H9 (cell line): ENCODE measurements around the gene PHACTR1. TPM values are rescaled to one million over a fixed set of nuclear protein-coding genes. Genes with fewer than 3 reads are reported as not detected.

ENCODE experiments used
- DNase-seq: peaks from one replicate; pipeline ENCODE4 v3.0.0-alpha.2; 2017
- H2AFZ ChIP-seq: one replicate; pipeline ENCODE4 v1.6.1; 2013; ENCODE audit warnings: mild to moderate bottlenecking, low read length, control low read depth, moderate library complexity
- H2AK5ac ChIP-seq: 2 replicates; pipeline ENCODE4 v1.6.1; 2013; ENCODE audit warnings: low read length, control low read depth, mixed read lengths; ENCODE audit not compliant: insufficient read length
- H2BK120ac ChIP-seq: one replicate; pipeline ENCODE4 v1.6.1; 2013; ENCODE audit warnings: low read depth, mild to moderate bottlenecking, low read length, control low read depth, inconsistent platforms; ENCODE audit not compliant: poor library complexity, severe bottlenecking
- H2BK12ac ChIP-seq: 2 replicates; pipeline ENCODE4 v1.6.1; 2013; ENCODE audit warnings: low read length, control low read depth, mixed read lengths, low read depth; ENCODE audit not compliant: insufficient read length
- H2BK15ac ChIP-seq: 2 replicates; pipeline ENCODE4 v1.6.1; 2013; ENCODE audit warnings: low read depth, low read length, control low read depth
- H2BK20ac ChIP-seq: one replicate; pipeline ENCODE4 v1.6.1; 2013; ENCODE audit warnings: low read depth, mild to moderate bottlenecking, low read length, control low read depth, inconsistent platforms; ENCODE audit not compliant: poor library complexity, severe bottlenecking
- H2BK5ac ChIP-seq: 2 replicates; pipeline ENCODE4 v1.6.1; 2013; ENCODE audit warnings: low read length, control low read depth, mixed read lengths; ENCODE audit not compliant: insufficient read length
- H3K14ac ChIP-seq: 2 replicates; pipeline ENCODE4 v1.6.1; 2013; ENCODE audit warnings: low read length, control low read depth; ENCODE audit not compliant: insufficient read depth
- H3K18ac ChIP-seq: 2 replicates; pipeline ENCODE4 v1.6.1; 2013; ENCODE audit warnings: low read depth, mild to moderate bottlenecking, mixed read lengths, low read length, control low read depth; ENCODE audit not compliant: insufficient read length
- H3K23ac ChIP-seq: 2 replicates; pipeline ENCODE4 v1.6.1; 2013; ENCODE audit warnings: low read length, control low read depth, mixed read lengths, low read depth; ENCODE audit not compliant: insufficient read length
- H3K23me2 ChIP-seq: 2 replicates; pipeline ENCODE4 v1.6.1; 2013; ENCODE audit warnings: low read depth, mild to moderate bottlenecking, mixed read lengths, low read length, control low read depth; ENCODE audit not compliant: insufficient read length, poor library complexity, severe bottlenecking
- H3K27ac ChIP-seq: 2 replicates; pipeline ENCODE4 v1.5.1; 2013; ENCODE audit warnings: low read length, control low read depth, mixed read lengths, low read depth; ENCODE audit not compliant: insufficient read length
- H3K27me3 ChIP-seq: 2 replicates; pipeline ENCODE4 v1.6.1; 2013; ENCODE audit warnings: low read length, control low read depth, inconsistent platforms; ENCODE audit not compliant: insufficient read depth
- H3K4ac ChIP-seq: 2 replicates; pipeline ENCODE4 v1.6.1; 2013; ENCODE audit warnings: low read depth, mild to moderate bottlenecking, control low read depth, inconsistent platforms, low read length, moderate library complexity
- H3K4me1 ChIP-seq: 2 replicates; pipeline ENCODE4 v1.6.1; 2013; ENCODE audit warnings: low read length, control low read depth, inconsistent platforms; ENCODE audit not compliant: insufficient read depth
- H3K4me2 ChIP-seq: 2 replicates; pipeline ENCODE4 v1.6.1; 2013; ENCODE audit warnings: low read length, control low read depth, mixed read lengths; ENCODE audit not compliant: insufficient read length, insufficient read depth
- H3K56ac ChIP-seq: 2 replicates; pipeline ENCODE4 v1.6.1; 2013; ENCODE audit warnings: low read depth, mild to moderate bottlenecking, mixed read lengths, low read length, control low read depth; ENCODE audit not compliant: insufficient read length
- H3K79me1 ChIP-seq: 2 replicates; pipeline ENCODE4 v1.6.1; 2013; ENCODE audit warnings: low read depth, mild to moderate bottlenecking, moderate library complexity, low read length, control low read depth, inconsistent platforms; ENCODE audit not compliant: insufficient read depth, poor library complexity, severe bottlenecking
- H3K79me2 ChIP-seq: 2 replicates; pipeline ENCODE4 v1.6.1; 2013; ENCODE audit warnings: low read length, control low read depth, inconsistent platforms; ENCODE audit not compliant: insufficient read depth
- H3K9ac ChIP-seq: 2 replicates; pipeline ENCODE4 v1.6.1; 2013; ENCODE audit warnings: low read length, control low read depth, mixed read lengths; ENCODE audit not compliant: insufficient read length; ENCODE audit errors: extremely low read depth
- H3K9me3 ChIP-seq: one replicate; pipeline ENCODE4 v1.6.1; 2013; ENCODE audit warnings: low read depth, low read length, inconsistent platforms; ENCODE audit not compliant: control insufficient read depth
- H3T11ph ChIP-seq: one replicate; pipeline ENCODE4 v1.6.1; 2013; ENCODE audit warnings: mild to moderate bottlenecking, low read length, control low read depth, inconsistent platforms
- H4K20me1 ChIP-seq: one replicate; pipeline ENCODE4 v1.6.1; 2013; ENCODE audit not compliant: control insufficient read depth, insufficient read length, insufficient read depth
- H4K5ac ChIP-seq: 2 replicates; pipeline ENCODE4 v1.6.1; 2013; ENCODE audit warnings: low read depth, mild to moderate bottlenecking, mixed read lengths, low read length, control low read depth; ENCODE audit not compliant: insufficient read length
- H4K8ac ChIP-seq: replicated peaks from 2 replicates; pipeline ENCODE4 v1.6.1; 2013; ENCODE audit warnings: low read length, control low read depth, mixed read lengths, low read depth; ENCODE audit not compliant: insufficient read length
- H4K91ac ChIP-seq: 2 replicates; pipeline ENCODE4 v1.6.1; 2013; ENCODE audit warnings: low read depth, mild to moderate bottlenecking, moderate library complexity, mixed read lengths, low read length, control low read depth; ENCODE audit not compliant: insufficient read length
- H3K27ac Mint-ChIP-seq, 3 experiments: 2 replicates in 2 of 3; 3 replicates in 1 of 3; pipeline ENCODE4 v1.8.0; 2020 to 2021; ENCODE audit warnings: mixed read lengths in 3 of 3, mild to moderate bottlenecking in 1 of 3, moderate library complexity in 1 of 3
- H3K27me3 Mint-ChIP-seq: 2 replicates; pipeline ENCODE4 v1.8.0; 2021; ENCODE audit warnings: low read depth, mild to moderate bottlenecking, moderate library complexity, mixed read lengths
- H3K36me3 Mint-ChIP-seq, 3 experiments: 2 replicates in 2 of 3; 3 replicates in 1 of 3; pipeline ENCODE4 v1.8.0; 2020 to 2021; ENCODE audit warnings: low read depth in 3 of 3, mixed read lengths in 3 of 3; ENCODE audit not compliant: insufficient read depth in 1 of 3
- H3K4me1 Mint-ChIP-seq, 2 experiments: 2 replicates each; pipeline ENCODE4 v1.8.0; 2020; ENCODE audit warnings: mixed read lengths in 2 of 2
- H3K4me3 Mint-ChIP-seq, 2 experiments: 2 replicates in 1 of 2; 3 replicates in 1 of 2; pipeline ENCODE4 v1.8.0; 2020 to 2021; ENCODE audit warnings: mild to moderate bottlenecking in 2 of 2, mixed read lengths in 2 of 2, moderate library complexity in 1 of 2
- H3K9me3 Mint-ChIP-seq, 2 experiments: 2 replicates in 1 of 2; 3 replicates in 1 of 2; pipeline ENCODE4 v1.8.0; 2020; ENCODE audit warnings: mild to moderate bottlenecking in 2 of 2, mixed read lengths in 2 of 2, moderate library complexity in 1 of 2
- WGBS: extraction: QIAGEN DNeasy Blood & Tissue Kit; methylation state at CpG from one replicate; pipeline ENCODE4 v1.1.7; 2013; ENCODE audit warnings: missing lambda C conversion rate, low lambda C conversion rate, mixed read lengths; ENCODE audit not compliant: insufficient read length; ENCODE audit errors: extremely low coverage; 5-methylcytosine and 5-hydroxymethylcytosine counted together
- total RNA-seq: library from RNA; stranded (reverse); gene quantifications from 2 replicates; pipeline ENCODE4 v1.2.1, GENCODE V29; 2021
- TF ChIP-seq, protein P1 (sequence below): fragments of 200-600 bp; sonication (generic); conservative IDR thresholded peaks from 3 replicates; pipeline ENCODE4 v1.8.0; 2021; ENCODE audit warnings: antibody characterized with exemption, mild to moderate bottlenecking

Gene PHACTR1
- total RNA-seq, 1 experiment from 2014 or later = 15.9 TPM

DNA sequence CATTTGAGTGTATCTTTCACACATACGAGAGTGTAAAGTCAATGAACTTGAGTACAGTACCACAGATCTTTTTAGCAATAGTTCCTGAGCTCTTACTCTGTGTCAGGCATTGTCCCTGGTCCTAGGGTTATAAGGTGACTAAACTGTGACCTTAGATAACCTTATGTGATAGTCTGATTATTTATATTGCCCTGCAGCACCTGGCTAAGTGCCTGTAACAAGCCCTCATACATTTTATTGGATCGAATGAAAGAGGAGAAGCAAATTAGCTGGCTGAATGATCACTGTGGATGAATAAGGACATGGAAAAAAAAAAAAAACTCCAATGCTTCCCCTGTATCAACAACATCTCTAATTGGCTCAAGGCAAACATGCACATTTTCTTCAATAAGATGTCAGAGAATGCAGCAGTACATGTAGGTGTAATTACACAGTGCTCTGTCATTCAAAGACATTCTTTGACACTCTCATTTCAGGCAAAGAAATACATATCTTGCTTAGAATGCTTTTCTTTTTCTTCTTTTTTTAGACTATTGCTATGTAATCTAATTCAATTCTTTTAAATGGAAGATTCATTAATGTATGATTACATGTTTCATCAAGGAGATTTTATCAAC, 153.4 kb downstream of the PHACTR1 start:
- Histone ChIP-seq H3K4me1 (peaks cover 7% of the 10 kb centered on the region; the same call in 1 of the 2 replicates), H4K8ac (no peak overlapping the region), H2BK12ac (no peak overlapping the region), H3K9me3 (no peaks in the 10 kb centered on the region), H3K27me3 (no peaks in the 10 kb centered on the region), H3K79me2 (no peaks in the 10 kb centered on the region), H3K9ac (no peak overlapping the region), H3K14ac (no peak overlapping the region), H4K5ac (no peak overlapping the region), H4K91ac (no peak overlapping the region), H3K79me1 (no peaks in the 10 kb centered on the region), H2AK5ac (no peak overlapping the region), H2BK15ac (no peak overlapping the region), H3K4me2 (no peak overlapping the region), H2BK20ac (no peak overlapping the region), H3K23ac (no peak overlapping the region), H3K18ac (no peak overlapping the region), H3K4ac (no peak overlapping the region), H3T11ph (no peak overlapping the region), H2BK120ac (no peak overlapping the region), H2BK5ac (no peak overlapping the region), H3K27ac (no peak overlapping the region), H3K56ac (no peak overlapping the region), H4K20me1 (no peaks in the 10 kb centered on the region), H2AFZ (no peak overlapping the region), H3K23me2 (no peaks in the 10 kb centered on the region)
- Mint-ChIP-seq H3K4me3 (no peak overlapping the region), H3K27ac (no peak overlapping the region), H3K36me3 (no peaks in the 10 kb centered on the region), H3K9me3 (no peaks in the 10 kb centered on the region), H3K27me3 (no peaks in the 10 kb centered on the region), H3K4me1 (peaks cover 26 to 33% of the 10 kb centered on the region in 2 experiments)
- DNase-seq = no peak
- TF ChIP-seq, protein P1, sequence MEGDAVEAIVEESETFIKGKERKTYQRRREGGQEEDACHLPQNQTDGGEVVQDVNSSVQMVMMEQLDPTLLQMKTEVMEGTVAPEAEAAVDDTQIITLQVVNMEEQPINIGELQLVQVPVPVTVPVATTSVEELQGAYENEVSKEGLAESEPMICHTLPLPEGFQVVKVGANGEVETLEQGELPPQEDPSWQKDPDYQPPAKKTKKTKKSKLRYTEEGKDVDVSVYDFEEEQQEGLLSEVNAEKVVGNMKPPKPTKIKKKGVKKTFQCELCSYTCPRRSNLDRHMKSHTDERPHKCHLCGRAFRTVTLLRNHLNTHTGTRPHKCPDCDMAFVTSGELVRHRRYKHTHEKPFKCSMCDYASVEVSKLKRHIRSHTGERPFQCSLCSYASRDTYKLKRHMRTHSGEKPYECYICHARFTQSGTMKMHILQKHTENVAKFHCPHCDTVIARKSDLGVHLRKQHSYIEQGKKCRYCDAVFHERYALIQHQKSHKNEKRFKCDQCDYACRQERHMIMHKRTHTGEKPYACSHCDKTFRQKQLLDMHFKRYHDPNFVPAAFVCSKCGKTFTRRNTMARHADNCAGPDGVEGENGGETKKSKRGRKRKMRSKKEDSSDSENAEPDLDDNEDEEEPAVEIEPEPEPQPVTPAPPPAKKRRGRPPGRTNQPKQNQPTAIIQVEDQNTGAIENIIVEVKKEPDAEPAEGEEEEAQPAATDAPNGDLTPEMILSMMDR = no peak
- WGBS = no CpG with 5 or more reads among the region's 2 CpGs
